PC-3 (cell line): ENCODE results near the gene MRLN.

Experiments used
- EZH2 ChIP-seq: fragments of 300-600 bp; sonication (generic); IDR thresholded peaks from one replicate; pipeline ENCODE4 v1.6.1; 2017; ENCODE audit warnings: antibody characterized with exemption, mild to moderate bottlenecking, low read length; ENCODE audit not compliant: unreplicated experiment
- EZH2phosphoT487 ChIP-seq: fragments of 300-600 bp; sonication (generic); IDR thresholded peaks from 2 replicates; pipeline ENCODE4 v1.6.1; 2018; ENCODE audit warnings: mild to moderate bottlenecking, antibody characterized with exemption, low read length, borderline replicate concordance
- TF ChIP-seq, protein P1 (sequence below): fragments of 300-600 bp; sonication (generic); conservative IDR thresholded peaks from 2 replicates; pipeline ENCODE4 v1.5.1; 2017; ENCODE audit warnings: antibody characterized with exemption, low read depth, mild to moderate bottlenecking, low read length

- TF ChIP-seq, protein P1, sequence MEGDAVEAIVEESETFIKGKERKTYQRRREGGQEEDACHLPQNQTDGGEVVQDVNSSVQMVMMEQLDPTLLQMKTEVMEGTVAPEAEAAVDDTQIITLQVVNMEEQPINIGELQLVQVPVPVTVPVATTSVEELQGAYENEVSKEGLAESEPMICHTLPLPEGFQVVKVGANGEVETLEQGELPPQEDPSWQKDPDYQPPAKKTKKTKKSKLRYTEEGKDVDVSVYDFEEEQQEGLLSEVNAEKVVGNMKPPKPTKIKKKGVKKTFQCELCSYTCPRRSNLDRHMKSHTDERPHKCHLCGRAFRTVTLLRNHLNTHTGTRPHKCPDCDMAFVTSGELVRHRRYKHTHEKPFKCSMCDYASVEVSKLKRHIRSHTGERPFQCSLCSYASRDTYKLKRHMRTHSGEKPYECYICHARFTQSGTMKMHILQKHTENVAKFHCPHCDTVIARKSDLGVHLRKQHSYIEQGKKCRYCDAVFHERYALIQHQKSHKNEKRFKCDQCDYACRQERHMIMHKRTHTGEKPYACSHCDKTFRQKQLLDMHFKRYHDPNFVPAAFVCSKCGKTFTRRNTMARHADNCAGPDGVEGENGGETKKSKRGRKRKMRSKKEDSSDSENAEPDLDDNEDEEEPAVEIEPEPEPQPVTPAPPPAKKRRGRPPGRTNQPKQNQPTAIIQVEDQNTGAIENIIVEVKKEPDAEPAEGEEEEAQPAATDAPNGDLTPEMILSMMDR, result no peak
- TF ChIP-seq EZH2phosphoT487 (no peak), EZH2 (no peak)
Observed at GRCh38 chr10:59711871-59712494, 41.3 kb downstream of the MRLN start.
